HG03159 (cell line): Measurements from ENCODE around the gene TM9SF4.

Experiments used
- ATAC-seq: cut with Tn5 transposase; IDR thresholded peaks from one replicate; pipeline ENCODE4 v1.9.1; 2021; ENCODE audit warnings: mild to moderate bottlenecking, moderate library complexity; ENCODE audit not compliant: unreplicated experiment

Gene TM9SF4

GRCh38 chr20:32126919-32127318, 17.4 kb downstream of the TM9SF4 start:
- ATAC-seq = no peak

GRCh38 chr20:32127347-32127746, 17.8 kb downstream of the TM9SF4 start:
- ATAC-seq = no peak

GRCh38 chr20:32128167-32128566, 18.7 kb downstream of the TM9SF4 start:
- no peak for ATAC-seq

GRCh38 chr20:32129863-32130262, 20.3 kb downstream of the TM9SF4 start:
- no peak for ATAC-seq

GRCh38 chr20:32130352-32130751, 20.8 kb downstream of the TM9SF4 start:
- ATAC-seq = no peak

- ATAC-seq = no peak
Observed at GRCh38 chr20:32130965-32131364, 21.5 kb downstream of the TM9SF4 start.

GRCh38 chr20:32132911-32133549, 23.5 kb downstream of the TM9SF4 start:
- ATAC-seq = peak; percentile 89

GRCh38 chr20:32134026-32134425, 24.5 kb downstream of the TM9SF4 start:
- no peak for ATAC-seq

- ATAC-seq = no peak
Observed at GRCh38 chr20:32135983-32136515, 26.5 kb downstream of the TM9SF4 start.

- ATAC-seq = no peak
Observed at GRCh38 chr20:32138921-32139320, 29.4 kb downstream of the TM9SF4 start.

- no peak for ATAC-seq
Observed at GRCh38 chr20:32139947-32140346, 30.4 kb downstream of the TM9SF4 start.

GRCh38 chr20:32140603-32141002, 31.1 kb downstream of the TM9SF4 start:
- ATAC-seq = no peak

- no peak for ATAC-seq
Observed at GRCh38 chr20:32141465-32141980, 32.0 kb downstream of the TM9SF4 start.

- ATAC-seq = no peak
Observed at GRCh38 chr20:32142088-32142487, 32.6 kb downstream of the TM9SF4 start.

- ATAC-seq = no peak
Observed at GRCh38 chr20:32142991-32143390, 33.5 kb downstream of the TM9SF4 start.

- no peak for ATAC-seq
Observed at GRCh38 chr20:32144898-32145662, 35.6 kb downstream of the TM9SF4 start.

- no peak for ATAC-seq
Observed at GRCh38 chr20:32149566-32150170, 40.2 kb downstream of the TM9SF4 start.

GRCh38 chr20:32150291-32150848, 40.9 kb downstream of the TM9SF4 start:
- ATAC-seq = no peak

GRCh38 chr20:32152421-32153155, 43.1 kb downstream of the TM9SF4 start:
- ATAC-seq = no peak

- ATAC-seq = no peak
Observed at GRCh38 chr20:32153156-32153665, 43.7 kb downstream of the TM9SF4 start.
